ENCODE data around the gene GYG2. TPM values are rescaled to one million over a fixed set of nuclear protein-coding genes. Genes with fewer than 3 reads are reported as not detected.

The GYG2 gene
- total RNA-seq, 1 experiment from 2014 or later: 1.7 TPM

GRCh38 chrX:2871831-2872230 is 43.1 kb downstream of the GYG2 start:
- no peaks in the 10 kb centered on the region for H3K79me2 ChIP-seq (ENCODE audit: low read depth)
- H3K27me3 ChIP-seq (ENCODE audit: insufficient read depth, low read depth): peaks cover 12% of the 10 kb centered on the region
- H3K4me1 ChIP-seq (replicated peaks; ENCODE audit: insufficient read depth): no peaks in the 10 kb centered on the region
- CTCF ChIA-PET: no interaction called here
- H3K9me2 ChIP-seq (ENCODE audit: insufficient read depth): no peaks in the 10 kb centered on the region
- POLR2A ChIA-PET (ENCODE audit: unreplicated experiment): no interaction called here
- no TSS peak for BruUV-seq (replicated peaks)
- H3K36me3 ChIP-seq (ENCODE audit: low read depth): no peaks in the 10 kb centered on the region
- no peaks in the 10 kb centered on the region for H3F3A ChIP-seq (ENCODE audit: insufficient read depth, low read depth)
- no peak overlapping the region for H3K27ac ChIP-seq
- no peak overlapping the region for H2AFZ ChIP-seq
- no peak overlapping the region for H3K4me2 ChIP-seq
- H3K9me3 ChIP-seq (ENCODE audit: insufficient read depth, low read depth): no peaks in the 10 kb centered on the region
- no peak overlapping the region for H3K4me3 ChIP-seq
- H4K20me1 ChIP-seq (ENCODE audit: insufficient read depth): no peaks in the 10 kb centered on the region
- TF ChIP-seq CTCF (conservative IDR thresholded peaks at IDR 0.05): no peak
- no peak for TF ChIP-seq EZH2 (IDR thresholded peaks at IDR 0.05; ENCODE audit: low read depth)
- intact Hi-C loops (cut with micrococcal nuclease; ENCODE audit: unreplicated experiment): loop anchor here (10.0 kb wide), 1 partner anchor 763 kb away; no protein-coding TSS in a partner anchor
- DNase-seq: no peak

DNA sequence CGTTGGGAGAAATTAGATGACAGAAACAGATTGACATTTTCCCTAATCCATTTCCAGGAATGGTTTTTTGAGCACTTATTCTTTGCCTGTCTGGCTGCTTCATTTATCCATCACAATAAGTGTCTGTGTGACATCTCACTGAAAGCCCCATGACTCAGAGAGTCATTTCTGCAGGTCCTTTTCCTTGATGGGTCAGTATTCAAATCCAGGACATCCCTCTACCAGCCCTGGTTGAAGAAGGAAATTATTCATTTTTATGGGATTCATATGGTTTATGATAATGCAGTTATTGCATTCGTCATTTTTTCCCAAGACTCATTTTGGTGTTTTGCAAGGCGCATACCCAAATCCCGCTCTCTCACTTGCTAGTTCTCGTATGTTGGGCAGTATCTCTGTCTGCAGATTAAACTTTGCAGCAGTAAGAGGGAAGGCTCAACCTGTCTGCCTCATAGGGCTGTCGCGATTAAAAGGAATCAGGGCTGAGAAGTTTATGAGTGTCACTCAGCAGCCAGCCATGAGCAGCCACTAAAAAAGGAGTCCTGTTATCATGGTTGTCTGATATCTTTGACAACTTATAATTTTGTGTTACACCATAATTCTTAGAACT is 44.0 kb downstream of the GYG2 start:
- Histone ChIP-seq H3K27ac (no peak overlapping the region), H2AFZ (no peak overlapping the region), H3K4me3 (no peak overlapping the region), H3F3A (ENCODE audit: insufficient read depth, low read depth) (no peaks in the 10 kb centered on the region), H3K79me2 (ENCODE audit: low read depth) (no peaks in the 10 kb centered on the region), H3K9me2 (ENCODE audit: insufficient read depth) (no peaks in the 10 kb centered on the region), H3K9me3 (ENCODE audit: insufficient read depth, low read depth) (no peaks in the 10 kb centered on the region), H3K27me3 (ENCODE audit: insufficient read depth, low read depth) (peaks cover 12% of the 10 kb centered on the region), H3K4me1 (replicated peaks; ENCODE audit: insufficient read depth) (no peaks in the 10 kb centered on the region), H3K4me2 (no peak overlapping the region), H4K20me1 (ENCODE audit: insufficient read depth) (no peaks in the 10 kb centered on the region), H3K36me3 (ENCODE audit: low read depth) (no peaks in the 10 kb centered on the region)
- no peak for TF ChIP-seq EZH2 (IDR thresholded peaks at IDR 0.05; ENCODE audit: low read depth)
- no peak for TF ChIP-seq CTCF (conservative IDR thresholded peaks at IDR 0.05)
- CTCF ChIA-PET: no interaction called here
- intact Hi-C loops (cut with micrococcal nuclease; ENCODE audit: unreplicated experiment): loop anchor here (10.0 kb wide), 1 partner anchor 762 kb away; no protein-coding TSS in a partner anchor
- DNase-seq: no peak
- POLR2A ChIA-PET (ENCODE audit: unreplicated experiment): no interaction called here
- BruUV-seq (replicated peaks): no TSS peak

GRCh38 chrX:2874222-2875135 is 45.7 kb downstream of the GYG2 start:
- Histone ChIP-seq H3K27ac (no peak overlapping the region), H4K20me1 (ENCODE audit: insufficient read depth) (no peaks in the 10 kb centered on the region), H3K79me2 (ENCODE audit: low read depth) (no peaks in the 10 kb centered on the region), H3K4me3 (no peak overlapping the region), H3K9me2 (ENCODE audit: insufficient read depth) (no peaks in the 10 kb centered on the region; the same call in 1 of the 2 replicates), H3F3A (ENCODE audit: insufficient read depth, low read depth) (no peaks in the 10 kb centered on the region), H2AFZ (no peak overlapping the region), H3K36me3 (ENCODE audit: low read depth) (no peaks in the 10 kb centered on the region), H3K4me1 (replicated peaks; ENCODE audit: insufficient read depth) (no peaks in the 10 kb centered on the region), H3K4me2 (no peak overlapping the region), H3K9me3 (ENCODE audit: insufficient read depth, low read depth) (no peaks in the 10 kb centered on the region), H3K27me3 (ENCODE audit: insufficient read depth, low read depth) (peaks cover 7% of the 10 kb centered on the region; the same call in 1 of the 2 replicates)
- CTCF ChIA-PET: no interaction called here
- no peak for TF ChIP-seq EZH2 (IDR thresholded peaks at IDR 0.05; ENCODE audit: low read depth)
- TF ChIP-seq CTCF (conservative IDR thresholded peaks at IDR 0.05): no peak
- BruUV-seq (replicated peaks): no TSS peak
- DNase-seq: no peak
- intact Hi-C loops (cut with micrococcal nuclease; ENCODE audit: unreplicated experiment): loop anchor here (10.0 kb wide), 1 partner anchor 760 kb away; no protein-coding TSS in a partner anchor
- POLR2A ChIA-PET (ENCODE audit: unreplicated experiment): no interaction called here

All from PC-9 (cell line).